Choroid plexus epithelial cell (primary cell): ENCODE measurements around the gene SLC6A8.

Source experiments
- DNase-seq: peaks from one replicate; pipeline ENCODE4 v3.0.0-alpha.2; 2010; ENCODE audit warnings: low read depth
- H3K4me3 ChIP-seq: 2 replicates; pipeline ENCODE4 v1.5.1; 2011; ENCODE audit warnings: low read depth, mild to moderate bottlenecking, control low read depth, low read length, moderate library complexity
- TF ChIP-seq, protein P1 (sequence below): conservative IDR thresholded peaks from 2 replicates; pipeline ENCODE4 v1.5.1; 2011; ENCODE audit warnings: low read depth, mild to moderate bottlenecking, control low read depth, inconsistent platforms, low read length, moderate library complexity

SLC6A8 gene

DNA sequence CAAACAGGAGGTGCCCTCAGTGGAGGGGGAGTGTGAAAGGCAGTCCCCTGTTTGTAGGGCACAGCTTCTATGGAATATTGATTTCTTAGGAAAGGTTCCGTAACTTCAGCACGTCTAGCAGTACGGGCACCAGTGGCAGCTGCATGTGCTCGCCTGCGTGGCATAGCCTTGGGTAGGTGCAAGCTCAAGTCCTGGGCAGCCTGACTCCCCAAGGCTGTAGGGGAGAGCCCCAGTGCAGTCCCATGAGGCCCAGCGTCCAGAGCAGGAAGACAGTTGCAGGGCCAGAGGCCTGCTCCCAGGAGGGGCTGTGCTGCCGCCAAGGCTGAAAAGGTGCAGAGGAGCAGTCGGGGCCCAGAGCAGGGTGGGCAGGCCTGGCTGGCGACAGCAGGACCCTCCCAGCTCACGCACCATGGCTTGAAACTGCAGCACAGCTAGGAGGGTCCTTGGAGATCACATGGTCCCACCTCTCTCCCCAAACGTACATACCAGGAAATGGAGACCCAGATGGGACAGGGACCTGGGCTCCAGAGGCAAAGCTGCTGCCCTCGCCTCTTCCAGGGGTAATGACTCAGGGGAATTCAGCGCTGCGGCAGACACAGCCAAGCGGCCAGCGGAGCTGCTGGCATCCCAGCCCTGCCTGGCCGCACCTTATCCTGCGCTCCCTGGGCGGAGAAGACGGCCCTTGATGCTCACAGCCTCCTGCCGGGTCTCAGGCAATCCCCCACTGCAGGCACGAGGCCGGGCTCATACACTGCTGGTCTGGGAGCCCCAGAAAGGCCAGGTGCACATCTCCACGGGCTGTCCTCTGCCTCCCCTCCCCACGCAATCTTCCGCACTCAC is 46.8 kb upstream of the SLC6A8 start:
- H3K4me3 ChIP-seq: no peak overlapping the region
- no peak for DNase-seq
- TF ChIP-seq, protein P1, sequence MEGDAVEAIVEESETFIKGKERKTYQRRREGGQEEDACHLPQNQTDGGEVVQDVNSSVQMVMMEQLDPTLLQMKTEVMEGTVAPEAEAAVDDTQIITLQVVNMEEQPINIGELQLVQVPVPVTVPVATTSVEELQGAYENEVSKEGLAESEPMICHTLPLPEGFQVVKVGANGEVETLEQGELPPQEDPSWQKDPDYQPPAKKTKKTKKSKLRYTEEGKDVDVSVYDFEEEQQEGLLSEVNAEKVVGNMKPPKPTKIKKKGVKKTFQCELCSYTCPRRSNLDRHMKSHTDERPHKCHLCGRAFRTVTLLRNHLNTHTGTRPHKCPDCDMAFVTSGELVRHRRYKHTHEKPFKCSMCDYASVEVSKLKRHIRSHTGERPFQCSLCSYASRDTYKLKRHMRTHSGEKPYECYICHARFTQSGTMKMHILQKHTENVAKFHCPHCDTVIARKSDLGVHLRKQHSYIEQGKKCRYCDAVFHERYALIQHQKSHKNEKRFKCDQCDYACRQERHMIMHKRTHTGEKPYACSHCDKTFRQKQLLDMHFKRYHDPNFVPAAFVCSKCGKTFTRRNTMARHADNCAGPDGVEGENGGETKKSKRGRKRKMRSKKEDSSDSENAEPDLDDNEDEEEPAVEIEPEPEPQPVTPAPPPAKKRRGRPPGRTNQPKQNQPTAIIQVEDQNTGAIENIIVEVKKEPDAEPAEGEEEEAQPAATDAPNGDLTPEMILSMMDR: no peak

GRCh38 chrX:153641627-153642026 is 46.1 kb upstream of the SLC6A8 start:
- no peak overlapping the region for H3K4me3 ChIP-seq
- TF ChIP-seq, protein P1: no peak
- no peak for DNase-seq

GRCh38 chrX:153642051-153642654 is 45.6 kb upstream of the SLC6A8 start:
- no peak overlapping the region for H3K4me3 ChIP-seq
- DNase-seq: no peak
- TF ChIP-seq, protein P1: no peak

DNA sequence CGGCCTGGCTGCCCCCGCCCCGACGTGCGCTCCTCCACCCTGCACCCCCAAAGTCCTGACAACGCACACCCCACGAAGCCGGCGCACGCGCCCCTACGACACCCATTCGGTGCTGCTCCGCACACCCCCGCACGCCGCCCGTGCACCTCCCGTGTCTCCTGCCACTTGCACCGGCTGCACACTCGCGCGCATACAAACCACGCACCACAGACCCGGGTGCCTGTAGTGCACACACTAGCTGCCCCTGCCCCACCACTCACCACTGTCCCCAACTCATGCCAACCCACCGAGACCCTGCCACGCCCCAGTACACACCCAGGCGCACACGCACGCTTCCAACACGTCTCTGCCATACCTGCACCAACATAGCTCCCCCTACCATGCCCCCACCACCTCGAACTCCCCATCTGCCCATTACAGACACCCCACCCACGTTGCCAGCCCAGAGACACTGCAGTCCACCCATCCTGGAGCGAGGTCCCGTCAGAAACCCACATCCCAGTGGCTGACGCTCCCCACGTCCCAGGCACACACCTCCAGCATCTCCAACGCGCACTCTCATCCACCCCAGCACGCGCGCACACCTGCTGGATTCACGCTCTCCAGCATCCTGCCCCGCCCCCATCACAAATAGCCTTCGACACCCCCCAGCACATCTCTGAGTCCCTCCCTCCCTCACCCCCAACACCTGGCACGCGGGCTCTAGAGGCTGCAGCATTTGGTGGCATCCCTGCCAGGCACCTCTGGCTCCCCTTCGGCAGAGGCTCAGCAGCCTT is 44.9 kb upstream of the SLC6A8 start:
- TF ChIP-seq, protein P1: no peak
- H3K4me3 ChIP-seq: no peak overlapping the region
- DNase-seq: no peak

- H3K4me3 ChIP-seq: no peak overlapping the region
- TF ChIP-seq, protein P1: no peak
- DNase-seq: no peak
These were observed 44.0 kb upstream of the SLC6A8 start for GRCh38 chrX:153643431-153644351.
